H9 (cell line): ENCODE data around the gene ATP8A1. TPM values are rescaled to one million over a fixed set of nuclear protein-coding genes. Genes with fewer than 3 reads are reported as not detected.

Experiments
- DNase-seq: peaks from one replicate; pipeline ENCODE4 v3.0.0-alpha.2; 2017
- H2AFZ ChIP-seq: one replicate; pipeline ENCODE4 v1.6.1; 2013; ENCODE audit warnings: mild to moderate bottlenecking, low read length, control low read depth, moderate library complexity
- H2AK5ac ChIP-seq: 2 replicates; pipeline ENCODE4 v1.6.1; 2013; ENCODE audit warnings: low read length, control low read depth, mixed read lengths; ENCODE audit not compliant: insufficient read length
- H2BK120ac ChIP-seq: one replicate; pipeline ENCODE4 v1.6.1; 2013; ENCODE audit warnings: low read depth, mild to moderate bottlenecking, low read length, control low read depth, inconsistent platforms; ENCODE audit not compliant: poor library complexity, severe bottlenecking
- H2BK12ac ChIP-seq: 2 replicates; pipeline ENCODE4 v1.6.1; 2013; ENCODE audit warnings: low read length, control low read depth, mixed read lengths, low read depth; ENCODE audit not compliant: insufficient read length
- H2BK15ac ChIP-seq: 2 replicates; pipeline ENCODE4 v1.6.1; 2013; ENCODE audit warnings: low read depth, low read length, control low read depth
- H2BK20ac ChIP-seq: one replicate; pipeline ENCODE4 v1.6.1; 2013; ENCODE audit warnings: low read depth, mild to moderate bottlenecking, low read length, control low read depth, inconsistent platforms; ENCODE audit not compliant: poor library complexity, severe bottlenecking
- H2BK5ac ChIP-seq: 2 replicates; pipeline ENCODE4 v1.6.1; 2013; ENCODE audit warnings: low read length, control low read depth, mixed read lengths; ENCODE audit not compliant: insufficient read length
- H3K14ac ChIP-seq: 2 replicates; pipeline ENCODE4 v1.6.1; 2013; ENCODE audit warnings: low read length, control low read depth; ENCODE audit not compliant: insufficient read depth
- H3K18ac ChIP-seq: 2 replicates; pipeline ENCODE4 v1.6.1; 2013; ENCODE audit warnings: low read depth, mild to moderate bottlenecking, mixed read lengths, low read length, control low read depth; ENCODE audit not compliant: insufficient read length
- H3K23ac ChIP-seq: 2 replicates; pipeline ENCODE4 v1.6.1; 2013; ENCODE audit warnings: low read length, control low read depth, mixed read lengths, low read depth; ENCODE audit not compliant: insufficient read length
- H3K23me2 ChIP-seq: 2 replicates; pipeline ENCODE4 v1.6.1; 2013; ENCODE audit warnings: low read depth, mild to moderate bottlenecking, mixed read lengths, low read length, control low read depth; ENCODE audit not compliant: insufficient read length, poor library complexity, severe bottlenecking
- H3K27ac ChIP-seq: 2 replicates; pipeline ENCODE4 v1.5.1; 2013; ENCODE audit warnings: low read length, control low read depth, mixed read lengths, low read depth; ENCODE audit not compliant: insufficient read length
- H3K27me3 ChIP-seq: 2 replicates; pipeline ENCODE4 v1.6.1; 2013; ENCODE audit warnings: low read length, control low read depth, inconsistent platforms; ENCODE audit not compliant: insufficient read depth
- H3K4ac ChIP-seq: 2 replicates; pipeline ENCODE4 v1.6.1; 2013; ENCODE audit warnings: low read depth, mild to moderate bottlenecking, control low read depth, inconsistent platforms, low read length, moderate library complexity
- H3K4me1 ChIP-seq: 2 replicates; pipeline ENCODE4 v1.6.1; 2013; ENCODE audit warnings: low read length, control low read depth, inconsistent platforms; ENCODE audit not compliant: insufficient read depth
- H3K4me2 ChIP-seq: 2 replicates; pipeline ENCODE4 v1.6.1; 2013; ENCODE audit warnings: low read length, control low read depth, mixed read lengths; ENCODE audit not compliant: insufficient read length, insufficient read depth
- H3K56ac ChIP-seq: 2 replicates; pipeline ENCODE4 v1.6.1; 2013; ENCODE audit warnings: low read depth, mild to moderate bottlenecking, mixed read lengths, low read length, control low read depth; ENCODE audit not compliant: insufficient read length
- H3K79me1 ChIP-seq: 2 replicates; pipeline ENCODE4 v1.6.1; 2013; ENCODE audit warnings: low read depth, mild to moderate bottlenecking, moderate library complexity, low read length, control low read depth, inconsistent platforms; ENCODE audit not compliant: insufficient read depth, poor library complexity, severe bottlenecking
- H3K79me2 ChIP-seq: 2 replicates; pipeline ENCODE4 v1.6.1; 2013; ENCODE audit warnings: low read length, control low read depth, inconsistent platforms; ENCODE audit not compliant: insufficient read depth
- H3K9ac ChIP-seq: 2 replicates; pipeline ENCODE4 v1.6.1; 2013; ENCODE audit warnings: low read length, control low read depth, mixed read lengths; ENCODE audit not compliant: insufficient read length; ENCODE audit errors: extremely low read depth
- H3K9me3 ChIP-seq: one replicate; pipeline ENCODE4 v1.6.1; 2013; ENCODE audit warnings: low read depth, low read length, inconsistent platforms; ENCODE audit not compliant: control insufficient read depth
- H3T11ph ChIP-seq: one replicate; pipeline ENCODE4 v1.6.1; 2013; ENCODE audit warnings: mild to moderate bottlenecking, low read length, control low read depth, inconsistent platforms
- H4K20me1 ChIP-seq: one replicate; pipeline ENCODE4 v1.6.1; 2013; ENCODE audit not compliant: control insufficient read depth, insufficient read length, insufficient read depth
- H4K5ac ChIP-seq: 2 replicates; pipeline ENCODE4 v1.6.1; 2013; ENCODE audit warnings: low read depth, mild to moderate bottlenecking, mixed read lengths, low read length, control low read depth; ENCODE audit not compliant: insufficient read length
- H4K8ac ChIP-seq: replicated peaks from 2 replicates; pipeline ENCODE4 v1.6.1; 2013; ENCODE audit warnings: low read length, control low read depth, mixed read lengths, low read depth; ENCODE audit not compliant: insufficient read length
- H4K91ac ChIP-seq: 2 replicates; pipeline ENCODE4 v1.6.1; 2013; ENCODE audit warnings: low read depth, mild to moderate bottlenecking, moderate library complexity, mixed read lengths, low read length, control low read depth; ENCODE audit not compliant: insufficient read length
- H3K27ac Mint-ChIP-seq, 3 experiments: 2 replicates in 2 of 3; 3 replicates in 1 of 3; pipeline ENCODE4 v1.8.0; 2020 to 2021; ENCODE audit warnings: mixed read lengths in 3 of 3, mild to moderate bottlenecking in 1 of 3, moderate library complexity in 1 of 3
- H3K27me3 Mint-ChIP-seq: 2 replicates; pipeline ENCODE4 v1.8.0; 2021; ENCODE audit warnings: low read depth, mild to moderate bottlenecking, moderate library complexity, mixed read lengths
- H3K36me3 Mint-ChIP-seq, 3 experiments: 2 replicates in 2 of 3; 3 replicates in 1 of 3; pipeline ENCODE4 v1.8.0; 2020 to 2021; ENCODE audit warnings: low read depth in 3 of 3, mixed read lengths in 3 of 3; ENCODE audit not compliant: insufficient read depth in 1 of 3
- H3K4me1 Mint-ChIP-seq, 2 experiments: 2 replicates each; pipeline ENCODE4 v1.8.0; 2020; ENCODE audit warnings: mixed read lengths in 2 of 2
- H3K4me3 Mint-ChIP-seq, 2 experiments: 2 replicates in 1 of 2; 3 replicates in 1 of 2; pipeline ENCODE4 v1.8.0; 2020 to 2021; ENCODE audit warnings: mild to moderate bottlenecking in 2 of 2, mixed read lengths in 2 of 2, moderate library complexity in 1 of 2
- H3K9me3 Mint-ChIP-seq, 2 experiments: 2 replicates in 1 of 2; 3 replicates in 1 of 2; pipeline ENCODE4 v1.8.0; 2020; ENCODE audit warnings: mild to moderate bottlenecking in 2 of 2, mixed read lengths in 2 of 2, moderate library complexity in 1 of 2
- WGBS: extraction: QIAGEN DNeasy Blood & Tissue Kit; methylation state at CpG from one replicate; pipeline ENCODE4 v1.1.7; 2013; ENCODE audit warnings: missing lambda C conversion rate, low lambda C conversion rate, mixed read lengths; ENCODE audit not compliant: insufficient read length; ENCODE audit errors: extremely low coverage; 5-methylcytosine and 5-hydroxymethylcytosine counted together
- total RNA-seq: library from RNA; stranded (reverse); gene quantifications from 2 replicates; pipeline ENCODE4 v1.2.1, GENCODE V29; 2021
- TF ChIP-seq, protein P1 (sequence below): fragments of 200-600 bp; sonication (generic); conservative IDR thresholded peaks from 3 replicates; pipeline ENCODE4 v1.8.0; 2021; ENCODE audit warnings: antibody characterized with exemption, mild to moderate bottlenecking

The ATP8A1 gene
- total RNA-seq, 1 experiment from 2014 or later: 5.1 TPM

DNA sequence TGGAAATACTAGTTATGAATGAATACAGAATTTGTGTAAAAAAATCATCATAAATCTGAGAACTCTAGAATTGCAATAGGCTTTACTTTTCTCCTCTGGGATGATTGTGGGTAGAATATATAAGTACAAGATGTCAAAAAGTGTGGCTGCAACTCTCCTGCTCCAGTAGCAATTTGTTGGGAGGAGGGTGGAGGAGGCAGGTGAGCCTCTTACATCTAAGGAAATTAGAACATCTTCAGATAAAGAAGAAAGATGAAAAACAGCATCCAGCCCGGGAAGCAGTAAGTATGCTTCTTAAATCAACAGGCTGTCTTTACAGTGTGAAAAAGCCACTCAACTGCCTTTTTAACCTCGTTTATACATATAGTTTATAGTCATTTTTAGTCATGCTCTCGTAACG lies 83.7 kb downstream of the ATP8A1 start:
- Histone ChIP-seq H3K14ac (no peak overlapping the region), H3K4ac (no peak overlapping the region), H3K4me2 (no peak overlapping the region), H4K91ac (no peak overlapping the region), H3K23ac (no peak overlapping the region), H3T11ph (no peak overlapping the region), H3K56ac (no peak overlapping the region), H2BK15ac (no peak overlapping the region), H4K5ac (no peak overlapping the region), H2AK5ac (no peak overlapping the region), H3K79me1 (no peaks in the 10 kb centered on the region), H2BK20ac (no peak overlapping the region), H3K23me2 (no peaks in the 10 kb centered on the region), H3K9ac (no peak overlapping the region), H3K4me1 (no peaks in the 10 kb centered on the region), H2BK120ac (no peak overlapping the region), H2AFZ (no peak overlapping the region), H3K27me3 (no peaks in the 10 kb centered on the region), H2BK12ac (no peak overlapping the region), H3K9me3 (no peaks in the 10 kb centered on the region), H2BK5ac (no peak overlapping the region), H3K27ac (no peak overlapping the region), H4K8ac (no peak overlapping the region), H3K79me2 (no peaks in the 10 kb centered on the region), H3K18ac (no peak overlapping the region), H4K20me1 (no peaks in the 10 kb centered on the region)
- Mint-ChIP-seq H3K9me3 (no peaks in the 10 kb centered on the region), H3K27ac (no peak overlapping the region; a peak in 1 of 7 replicates), H3K36me3 (no peaks in the 10 kb centered on the region), H3K4me1 (no peaks in the 10 kb centered on the region), H3K27me3 (no peaks in the 10 kb centered on the region), H3K4me3 (no peak overlapping the region)
- WGBS: no CpG with 5 or more reads among the region's 4 CpGs
- no peak for DNase-seq
- TF ChIP-seq, protein P1, sequence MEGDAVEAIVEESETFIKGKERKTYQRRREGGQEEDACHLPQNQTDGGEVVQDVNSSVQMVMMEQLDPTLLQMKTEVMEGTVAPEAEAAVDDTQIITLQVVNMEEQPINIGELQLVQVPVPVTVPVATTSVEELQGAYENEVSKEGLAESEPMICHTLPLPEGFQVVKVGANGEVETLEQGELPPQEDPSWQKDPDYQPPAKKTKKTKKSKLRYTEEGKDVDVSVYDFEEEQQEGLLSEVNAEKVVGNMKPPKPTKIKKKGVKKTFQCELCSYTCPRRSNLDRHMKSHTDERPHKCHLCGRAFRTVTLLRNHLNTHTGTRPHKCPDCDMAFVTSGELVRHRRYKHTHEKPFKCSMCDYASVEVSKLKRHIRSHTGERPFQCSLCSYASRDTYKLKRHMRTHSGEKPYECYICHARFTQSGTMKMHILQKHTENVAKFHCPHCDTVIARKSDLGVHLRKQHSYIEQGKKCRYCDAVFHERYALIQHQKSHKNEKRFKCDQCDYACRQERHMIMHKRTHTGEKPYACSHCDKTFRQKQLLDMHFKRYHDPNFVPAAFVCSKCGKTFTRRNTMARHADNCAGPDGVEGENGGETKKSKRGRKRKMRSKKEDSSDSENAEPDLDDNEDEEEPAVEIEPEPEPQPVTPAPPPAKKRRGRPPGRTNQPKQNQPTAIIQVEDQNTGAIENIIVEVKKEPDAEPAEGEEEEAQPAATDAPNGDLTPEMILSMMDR: no peak
